GF-D8 (cell line): ENCODE data around the gene LMAN1.

Source experiments
- DNase-seq: peaks from one replicate; lab custom pipeline; 2025; lab: John Stamatoyannopoulos, UW

LMAN1 gene, protein sequence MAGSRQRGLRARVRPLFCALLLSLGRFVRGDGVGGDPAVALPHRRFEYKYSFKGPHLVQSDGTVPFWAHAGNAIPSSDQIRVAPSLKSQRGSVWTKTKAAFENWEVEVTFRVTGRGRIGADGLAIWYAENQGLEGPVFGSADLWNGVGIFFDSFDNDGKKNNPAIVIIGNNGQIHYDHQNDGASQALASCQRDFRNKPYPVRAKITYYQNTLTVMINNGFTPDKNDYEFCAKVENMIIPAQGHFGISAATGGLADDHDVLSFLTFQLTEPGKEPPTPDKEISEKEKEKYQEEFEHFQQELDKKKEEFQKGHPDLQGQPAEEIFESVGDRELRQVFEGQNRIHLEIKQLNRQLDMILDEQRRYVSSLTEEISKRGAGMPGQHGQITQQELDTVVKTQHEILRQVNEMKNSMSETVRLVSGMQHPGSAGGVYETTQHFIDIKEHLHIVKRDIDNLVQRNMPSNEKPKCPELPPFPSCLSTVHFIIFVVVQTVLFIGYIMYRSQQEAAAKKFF

DNA sequence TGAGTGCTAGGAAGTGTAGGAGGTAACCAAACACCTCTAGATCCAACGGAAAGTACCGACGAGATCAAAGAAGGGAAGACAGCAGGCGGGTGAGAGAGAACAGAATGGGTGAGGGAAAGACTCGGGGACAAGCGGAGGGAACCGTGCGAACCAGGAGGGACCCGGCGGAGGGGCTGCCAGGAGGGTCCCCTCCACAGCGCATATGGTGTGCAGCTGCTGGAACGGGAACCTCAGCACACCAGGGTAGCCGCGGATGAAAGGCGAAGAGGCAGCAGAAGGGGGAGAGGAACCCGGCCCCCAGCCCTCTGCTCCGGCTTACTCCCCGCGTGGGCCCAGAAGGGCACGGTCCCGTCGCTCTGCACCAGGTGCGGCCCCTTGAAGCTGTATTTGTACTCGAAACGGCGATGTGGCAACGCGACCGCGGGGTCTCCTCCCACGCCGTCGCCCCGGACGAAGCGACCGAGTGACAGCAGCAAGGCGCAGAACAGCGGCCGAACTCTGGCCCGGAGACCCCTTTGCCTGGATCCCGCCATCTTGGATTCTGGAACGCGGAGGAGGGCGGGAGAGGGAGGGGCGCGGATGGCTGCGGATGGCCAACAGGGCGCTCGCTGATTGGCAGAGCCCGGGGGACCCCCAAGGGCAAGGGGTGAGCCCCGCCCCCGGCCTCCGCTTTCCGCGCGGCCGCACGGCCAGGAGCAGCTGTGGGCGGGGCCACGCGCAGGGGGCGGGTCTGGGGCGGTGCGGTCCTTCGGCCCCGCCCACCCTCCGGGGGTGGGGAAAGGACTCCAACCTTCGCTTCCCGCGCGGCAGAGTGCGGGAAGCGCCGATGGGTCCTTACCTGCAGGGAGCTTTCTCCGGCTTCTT lies at the start of gene LMAN1:
Gene LMAN1, minus strand, starts transcription at position 554 of the 864 bp plus-strand sequence. Its CDS starts 21 bp downstream, at position 533.
- DNase-seq, result peak; percentile 87

DNA sequence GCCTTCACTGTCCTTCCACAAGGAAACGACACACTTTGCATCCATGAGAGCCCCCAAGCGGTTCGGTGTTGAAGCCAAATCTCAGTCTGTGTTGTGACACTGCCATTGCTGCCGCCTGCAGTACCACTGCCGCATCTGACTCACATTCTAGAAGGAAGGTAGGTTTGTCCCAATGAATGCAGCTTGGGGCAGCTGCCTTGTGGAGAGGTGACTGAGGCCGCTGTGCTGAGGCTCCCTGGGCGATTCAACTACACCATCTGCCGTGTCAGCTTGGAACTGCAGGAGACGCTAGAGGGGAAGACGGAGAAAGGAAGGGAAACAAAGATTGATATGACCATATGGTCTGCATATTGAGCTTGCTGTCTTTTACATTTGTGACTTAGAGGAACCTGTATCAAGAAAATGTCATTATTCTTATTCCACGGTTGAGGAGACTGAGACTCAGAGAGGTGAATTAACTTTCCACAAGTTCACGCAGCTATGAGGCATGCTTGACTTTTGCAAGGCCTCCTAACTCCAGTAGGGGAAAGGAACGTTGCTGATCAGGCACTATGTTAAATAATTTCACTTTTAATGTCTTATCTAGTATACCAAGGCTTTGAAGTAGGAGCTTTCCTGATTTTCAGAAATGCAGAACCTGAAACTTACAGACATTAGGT lies 43.5 kb upstream of the LMAN1 start:
- peak; percentile 66 for DNase-seq

DNA sequence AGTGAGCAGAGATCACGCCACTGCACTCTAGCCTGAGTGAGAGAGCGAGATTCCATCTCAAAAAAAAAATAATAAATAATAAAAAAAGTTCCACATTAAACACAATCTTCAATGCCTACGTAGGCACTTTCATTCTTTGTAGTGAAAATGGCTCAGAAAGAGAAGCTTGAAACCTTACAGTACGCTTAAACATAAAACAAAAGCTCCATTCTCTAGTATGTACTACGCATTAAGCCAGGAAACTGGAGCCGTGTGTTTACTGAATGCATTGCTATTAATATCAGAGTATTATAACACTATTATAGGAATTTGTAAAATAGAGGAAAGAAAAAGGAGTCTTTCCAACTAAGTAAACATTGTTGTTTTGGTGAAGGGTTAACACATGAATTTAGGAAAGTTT lies 41.3 kb upstream of the LMAN1 start:
- no peak for DNase-seq

DNA sequence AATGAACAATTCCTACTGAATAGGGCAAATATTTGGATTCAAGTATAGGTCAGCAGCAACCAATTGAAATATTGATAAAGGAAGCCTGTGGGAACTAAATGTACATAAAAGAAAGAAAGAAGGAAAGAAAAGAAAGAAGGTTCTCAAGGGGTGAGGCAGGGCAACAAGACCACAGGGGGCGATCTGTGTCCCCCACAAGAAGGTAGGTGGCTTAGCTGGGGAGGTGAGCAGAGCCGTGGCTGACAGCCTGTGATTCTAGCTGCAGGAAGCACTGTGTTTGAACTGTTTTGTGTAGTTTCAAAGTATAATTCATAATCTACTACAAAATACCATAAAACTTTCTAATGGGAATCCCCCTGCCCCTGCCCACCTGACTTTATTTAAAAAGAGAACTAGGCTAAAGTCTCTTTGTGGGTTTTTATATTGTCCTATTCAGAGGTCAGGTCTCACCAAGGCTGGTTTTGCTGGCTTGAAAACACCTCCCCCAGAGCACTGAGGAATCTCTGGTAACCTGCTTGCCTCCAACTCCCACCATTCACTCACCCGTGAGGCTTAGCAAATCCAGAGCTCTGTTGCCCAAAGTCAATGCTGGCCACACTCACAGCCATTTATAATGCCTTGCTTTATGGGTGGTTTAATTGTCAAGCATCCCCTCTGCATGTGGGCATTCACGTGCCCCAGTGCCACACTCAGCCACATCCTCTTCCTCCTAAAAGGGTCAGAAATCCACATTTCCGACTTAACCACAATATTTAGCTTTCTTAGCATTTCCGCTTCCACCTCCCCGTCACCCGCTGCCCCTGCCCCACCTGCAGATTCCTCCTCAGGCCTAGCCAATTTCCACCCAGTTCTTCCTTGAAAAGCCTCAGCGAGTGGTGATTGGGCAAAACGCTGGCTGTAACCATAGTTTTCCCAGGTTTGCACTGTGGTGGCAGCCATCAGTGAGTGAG lies 36.4 kb upstream of the LMAN1 start:
- DNase-seq, result peak; percentile 30

DNA sequence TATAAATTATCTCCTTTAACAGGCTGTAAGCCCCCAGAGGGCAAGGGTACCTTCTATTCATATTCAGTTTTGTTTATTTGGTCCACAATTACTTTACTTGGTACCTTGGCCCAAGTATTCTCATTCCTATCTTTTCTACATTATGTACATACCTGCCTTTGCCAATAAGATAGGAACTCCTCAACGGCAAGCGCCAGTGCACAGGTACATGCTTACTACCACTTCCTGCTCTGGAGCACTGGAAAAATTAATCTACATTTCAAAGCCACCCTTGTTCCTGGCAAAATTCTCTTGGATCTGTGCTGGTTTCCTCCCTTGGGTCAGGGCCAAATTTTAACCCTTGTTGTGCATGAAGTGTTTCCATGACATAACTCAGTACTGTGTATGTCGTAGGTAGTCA lies 34.3 kb upstream of the LMAN1 start:
- DNase-seq, result no peak

DNA sequence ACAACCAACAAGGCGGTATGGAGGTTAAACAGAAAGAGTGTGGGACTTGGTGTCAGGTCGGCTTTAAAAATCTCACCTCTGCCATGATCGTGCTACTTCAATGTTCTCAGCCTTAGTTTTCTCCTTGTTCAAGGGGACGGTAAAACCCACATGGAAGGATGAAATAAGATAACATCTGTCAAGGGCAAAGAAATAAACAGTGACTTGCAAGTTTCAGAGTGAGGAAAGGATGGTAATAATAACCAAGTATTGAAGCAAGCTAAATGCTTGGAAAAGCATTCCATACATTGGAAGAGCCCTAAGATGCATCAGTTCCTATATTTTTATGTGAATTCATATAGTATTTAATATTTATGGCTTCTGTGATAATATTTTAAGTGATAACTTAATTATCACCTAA lies 29.8 kb upstream of the LMAN1 start:
- DNase-seq, result no peak

DNA sequence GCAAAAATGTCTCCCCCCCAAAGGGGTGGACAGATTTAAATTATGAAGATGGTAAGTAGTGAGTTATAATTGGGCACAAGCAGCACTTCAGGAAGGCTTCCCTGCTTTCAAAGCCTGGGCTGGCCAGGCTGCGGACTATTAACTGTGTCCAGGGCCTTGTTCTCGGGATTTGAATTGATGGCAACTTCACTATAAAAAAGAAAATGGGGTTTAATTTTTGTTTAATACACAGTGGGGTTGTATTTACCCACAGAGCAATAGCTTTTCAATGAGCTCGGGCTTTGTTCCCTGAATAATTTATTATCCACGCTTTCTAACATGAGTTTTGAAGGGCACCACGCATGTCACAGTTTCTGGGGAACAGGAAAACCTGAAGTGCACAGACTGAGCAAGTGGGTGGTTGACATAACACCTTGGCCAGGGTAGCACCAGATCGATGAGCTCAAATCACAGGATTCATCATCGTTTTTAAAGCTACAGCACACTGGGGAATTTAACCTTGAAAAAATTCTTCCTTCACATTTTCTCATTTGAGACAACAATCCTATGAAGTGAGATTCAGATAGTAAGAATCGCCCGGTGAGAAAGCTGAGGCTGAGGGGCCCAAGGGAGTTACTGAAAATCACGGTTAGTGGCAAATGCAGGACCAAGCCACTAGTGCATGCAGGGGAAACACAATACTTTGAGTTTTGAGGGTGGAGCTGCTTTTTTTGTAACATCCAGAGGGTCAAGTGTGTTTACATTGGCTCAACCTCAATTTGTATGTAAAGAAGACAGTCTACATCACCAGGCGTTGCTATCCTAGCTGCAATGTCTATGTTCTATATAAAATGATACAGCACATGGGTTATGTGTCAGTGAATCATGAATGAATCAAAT lies 28.9 kb upstream of the LMAN1 start:
- DNase-seq, result no peak

DNA sequence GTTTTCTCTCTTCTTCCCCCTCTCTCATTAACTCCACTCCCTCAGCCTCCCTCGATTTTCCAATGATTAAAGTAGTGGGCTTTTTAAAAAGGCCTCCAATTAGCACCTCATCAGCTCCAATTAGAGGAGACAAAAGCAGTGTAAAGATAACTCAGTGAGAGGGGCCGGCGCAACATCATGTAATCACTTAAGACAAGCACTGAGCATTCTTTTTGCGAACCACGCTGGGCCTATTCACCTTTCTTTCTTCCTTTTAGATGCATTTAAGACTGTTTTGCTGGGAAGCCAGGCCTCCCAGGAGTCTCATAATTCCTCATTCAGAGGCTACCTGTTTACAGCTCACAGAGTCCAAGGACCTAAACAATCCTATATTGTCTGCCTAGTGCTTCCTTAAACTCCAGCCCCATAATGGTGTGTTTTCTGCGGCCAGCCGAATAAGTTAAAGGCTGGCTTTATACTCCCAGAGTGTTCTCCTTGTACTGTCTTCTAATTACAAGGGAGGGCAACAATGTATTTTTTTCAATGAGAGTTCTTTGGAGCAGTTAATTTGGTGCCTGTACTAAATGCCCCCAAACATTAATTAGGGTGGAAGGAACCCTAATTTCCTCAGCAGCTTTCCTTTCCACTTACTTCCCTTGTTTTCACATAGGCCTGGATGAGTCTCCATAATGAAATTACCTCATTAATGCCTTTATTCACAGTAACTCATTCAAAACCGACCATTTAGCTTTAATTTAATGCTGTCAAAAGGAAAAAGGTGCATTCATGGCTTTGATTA lies 28.0 kb upstream of the LMAN1 start:
- no peak for DNase-seq

DNA sequence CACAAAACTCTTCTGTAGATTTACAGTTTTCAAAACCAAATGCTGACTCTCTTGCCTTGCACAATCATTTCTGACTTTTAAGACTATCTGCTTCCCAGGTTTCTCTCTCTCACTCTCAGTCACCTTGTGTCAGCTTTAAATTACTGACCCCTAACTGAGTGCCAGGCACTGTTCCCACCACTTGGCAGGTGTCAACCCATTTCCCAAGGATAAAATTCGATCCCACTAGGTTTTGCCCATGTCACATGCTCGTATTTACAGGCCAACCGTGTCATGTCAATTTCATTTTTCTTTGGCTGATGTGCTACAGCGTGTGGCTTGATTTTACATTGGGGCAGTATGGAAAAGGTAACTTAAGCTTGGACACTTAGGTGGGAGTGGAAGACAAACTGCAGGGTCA lies 26.1 kb upstream of the LMAN1 start:
- no peak for DNase-seq

DNA sequence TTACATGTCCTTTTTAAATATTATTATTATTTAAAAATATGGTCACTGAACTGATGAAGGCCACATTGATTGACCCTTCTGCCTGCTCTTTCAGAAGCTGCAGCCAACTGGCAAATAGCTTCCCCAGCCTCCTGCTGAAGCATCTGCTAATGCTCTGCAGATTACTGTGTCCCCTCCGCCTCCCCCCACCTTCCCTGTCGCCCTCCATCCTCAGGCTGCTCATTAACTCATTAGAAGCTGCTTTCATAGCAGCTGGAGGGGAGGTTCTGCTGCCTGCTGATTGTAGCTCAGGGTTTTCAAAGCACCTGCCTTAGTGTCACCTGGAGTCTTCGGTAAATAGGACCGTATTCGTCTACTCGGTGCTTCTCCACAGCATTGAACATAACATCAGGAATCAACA lies 24.8 kb upstream of the LMAN1 start:
- DNase-seq, result no peak

DNA sequence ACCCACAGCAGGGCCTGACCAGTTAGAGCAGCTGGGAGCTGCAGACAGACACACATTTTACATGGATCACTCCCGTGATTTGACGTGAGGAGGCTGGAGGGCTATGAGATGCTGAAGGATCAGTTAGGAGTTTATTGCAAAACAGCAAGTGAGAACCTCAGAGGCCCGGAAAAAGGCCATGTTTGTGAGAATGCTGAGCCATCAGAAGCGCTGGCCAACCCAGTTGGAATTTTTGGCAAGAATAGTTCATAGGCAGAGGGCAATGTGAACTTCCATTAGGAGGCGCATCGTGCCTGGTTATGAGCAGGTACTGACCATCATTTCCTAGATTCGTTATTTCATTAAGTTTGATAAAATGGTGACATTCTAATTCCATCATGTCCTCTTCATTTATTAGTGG lies 23.3 kb upstream of the LMAN1 start:
- DNase-seq, result no peak

DNA sequence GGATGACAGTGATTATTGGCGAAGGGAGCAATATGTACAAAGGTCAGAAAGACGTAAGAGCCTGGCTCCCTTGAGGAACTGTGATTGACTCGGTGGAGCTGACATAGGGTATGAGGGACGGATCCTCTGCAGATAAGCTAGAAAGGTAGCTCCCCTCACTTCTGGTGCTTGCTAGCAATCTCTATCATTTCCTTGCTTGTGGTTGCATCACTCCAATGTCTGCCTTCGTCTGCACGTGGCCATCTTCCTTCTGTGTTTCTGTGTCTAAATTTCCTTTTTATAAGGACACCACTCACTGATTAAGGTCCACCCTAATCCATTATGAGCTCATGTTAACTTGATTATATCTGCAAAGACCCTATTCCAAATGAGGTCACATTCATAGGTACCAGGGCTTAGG lies 22.9 kb upstream of the LMAN1 start:
- DNase-seq, result no peak

DNA sequence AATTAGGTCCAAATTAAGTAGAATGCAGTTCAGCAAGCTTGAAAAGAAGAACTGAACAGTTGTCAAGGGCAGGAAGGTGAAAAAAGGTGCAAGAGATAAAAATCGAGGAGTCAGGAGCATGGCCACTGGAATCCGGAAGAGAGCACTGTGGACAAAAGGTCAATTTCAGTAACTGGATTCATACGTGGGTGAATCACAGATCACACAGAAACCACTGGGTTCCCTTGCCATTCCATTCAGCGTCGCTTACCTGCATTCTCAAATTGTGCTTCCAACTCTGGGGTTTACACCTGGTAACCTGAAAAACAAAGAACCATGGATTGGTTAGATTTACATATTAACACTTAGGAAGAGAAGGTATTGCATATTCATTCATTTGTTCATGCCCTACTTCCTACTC lies 21.6 kb upstream of the LMAN1 start:
- DNase-seq, result no peak

DNA sequence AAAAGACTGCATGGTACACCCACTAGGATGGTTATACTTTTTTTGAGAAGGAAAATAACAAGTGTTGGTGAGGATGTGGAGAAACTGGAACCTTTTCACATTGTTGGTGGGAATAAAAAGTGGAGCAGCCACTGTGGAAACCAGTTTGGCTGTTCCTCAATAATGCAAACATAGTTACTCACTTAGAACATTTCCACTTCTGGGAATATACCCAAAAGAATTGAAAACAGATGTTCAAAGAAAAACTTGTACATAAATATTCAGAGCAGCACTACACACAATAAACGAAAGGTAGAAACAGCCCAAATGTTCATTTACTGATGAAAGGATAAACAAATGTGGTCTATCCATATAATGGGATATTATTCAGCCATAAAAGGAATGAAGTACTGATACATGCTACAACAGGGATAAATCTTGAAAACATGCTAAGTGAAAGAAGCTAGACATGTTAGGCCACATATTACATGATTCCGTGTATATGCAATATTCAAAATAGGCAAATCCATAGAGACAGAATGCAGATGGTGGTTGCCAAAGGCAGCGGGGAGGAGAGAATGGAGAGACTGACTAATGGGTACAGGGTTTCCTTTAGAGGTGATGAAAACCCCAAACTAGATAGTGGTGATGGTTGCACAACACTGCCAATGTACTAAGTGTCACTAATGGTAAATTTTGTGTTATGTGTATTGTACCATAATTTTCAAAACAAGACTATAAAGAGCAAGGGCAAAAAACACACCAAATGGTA lies 20.9 kb upstream of the LMAN1 start:
- DNase-seq, result no peak

DNA sequence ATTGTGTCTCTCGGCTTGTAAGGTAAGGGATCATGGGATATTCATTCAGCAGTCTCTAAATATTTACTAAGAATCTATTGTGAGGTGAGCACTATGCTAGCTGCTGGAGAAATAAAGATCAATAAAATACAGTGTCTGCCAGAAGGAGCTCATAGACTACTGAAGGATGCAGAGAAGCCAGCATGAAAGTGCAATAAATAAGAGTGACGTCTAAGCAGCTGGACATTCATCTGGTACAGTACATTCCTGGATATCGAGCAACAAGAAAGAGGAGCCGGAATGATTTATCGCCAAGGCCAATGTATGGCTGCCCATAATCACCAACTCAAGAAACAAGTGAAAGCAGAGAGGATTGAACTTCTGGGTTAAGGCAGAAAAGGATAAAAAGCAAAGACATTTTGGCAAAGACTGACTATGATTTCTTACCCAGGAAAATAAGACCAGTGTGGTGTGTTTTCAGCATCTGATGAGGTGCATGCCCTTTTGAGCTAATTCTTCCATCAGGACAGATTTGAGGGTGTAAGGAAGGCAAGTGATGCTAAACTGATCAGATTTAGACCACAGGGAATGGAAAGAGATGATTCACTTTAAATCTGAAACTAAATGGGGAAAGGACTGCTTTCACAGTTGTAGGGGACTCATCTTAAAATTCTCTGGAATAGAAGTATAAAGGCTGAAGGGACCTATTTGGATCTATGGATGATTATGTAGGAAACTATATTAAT lies 18.7 kb upstream of the LMAN1 start:
- no peak for DNase-seq

DNA sequence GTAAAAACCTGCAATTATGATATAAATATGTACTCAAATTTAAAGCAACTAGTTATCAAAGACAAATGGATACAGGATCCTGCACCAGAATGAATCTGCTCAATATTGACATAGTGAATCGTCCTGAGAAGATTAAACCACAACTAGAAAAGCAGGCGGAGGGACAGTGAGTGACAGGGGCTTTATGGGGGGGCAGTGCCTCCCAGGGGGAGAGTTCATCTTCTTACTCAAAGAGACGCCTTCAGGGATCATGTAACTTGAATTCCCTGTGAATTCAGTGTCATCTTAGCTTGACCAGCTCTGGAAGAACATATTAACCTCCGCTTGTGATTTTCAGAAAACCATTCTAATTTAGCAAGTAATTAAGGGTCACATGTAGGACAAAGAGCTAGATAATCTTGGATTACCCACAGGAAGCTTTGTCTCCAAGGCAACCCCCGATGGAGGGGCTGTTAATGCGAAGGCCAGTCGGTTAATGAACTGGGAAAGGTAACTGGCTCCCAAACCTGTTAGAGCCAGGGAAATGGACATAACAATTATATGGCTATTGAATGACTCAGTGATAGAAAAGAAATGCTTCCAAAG lies 17.4 kb upstream of the LMAN1 start:
- DNase-seq, result no peak

DNA sequence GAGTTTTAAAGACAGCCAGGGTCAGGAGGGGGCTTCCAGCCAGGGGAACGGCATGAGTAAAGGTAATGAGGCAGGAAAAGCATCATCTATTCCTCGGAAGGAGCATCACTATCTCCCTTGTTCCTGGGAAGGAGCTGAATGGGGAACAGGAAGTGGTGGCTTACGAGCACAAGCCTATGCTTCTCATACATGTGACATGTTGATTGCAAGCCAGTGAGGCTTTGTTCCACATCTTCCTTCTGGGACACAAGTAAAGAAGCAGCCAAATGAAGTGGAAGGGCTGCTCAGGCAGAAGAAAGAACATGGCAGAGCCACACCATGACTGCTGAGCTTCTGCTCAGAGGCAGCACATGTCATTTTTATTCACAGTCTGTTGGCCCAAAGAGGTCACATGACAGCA lies 15.1 kb upstream of the LMAN1 start:
- no peak for DNase-seq

DNA sequence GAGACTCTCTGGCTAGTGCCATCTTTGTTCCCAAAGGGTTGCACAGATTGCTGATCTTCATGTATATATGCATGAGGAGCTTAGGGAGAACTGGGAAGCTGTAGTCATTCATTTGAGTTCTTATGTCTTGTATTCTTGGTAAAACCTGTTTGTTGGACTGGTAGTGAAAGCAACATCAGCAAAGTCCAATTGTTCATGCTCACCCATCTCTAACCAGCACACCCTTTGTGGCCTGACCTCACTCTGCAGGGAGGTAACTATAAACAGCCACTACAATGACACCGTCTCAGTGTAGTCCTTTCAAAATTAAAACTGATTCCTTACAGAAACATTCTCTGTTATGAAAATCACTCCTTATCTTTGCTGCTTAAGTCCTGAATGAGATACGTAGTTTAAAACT lies 13.9 kb upstream of the LMAN1 start:
- no peak for DNase-seq
